Measurements from ENCODE around the gene C4BPA. TPM values are rescaled to one million over a fixed set of nuclear protein-coding genes. Genes with fewer than 3 reads are reported as not detected.

The C4BPA gene
- total and polyA plus RNA-seq, 9 of the 15 experiments (the other 6 are each of a cell fraction or from before 2014, with no cell fraction given), result 0.04 to 0.22 (median 0.11) TPM; not detected in 3

DNA sequence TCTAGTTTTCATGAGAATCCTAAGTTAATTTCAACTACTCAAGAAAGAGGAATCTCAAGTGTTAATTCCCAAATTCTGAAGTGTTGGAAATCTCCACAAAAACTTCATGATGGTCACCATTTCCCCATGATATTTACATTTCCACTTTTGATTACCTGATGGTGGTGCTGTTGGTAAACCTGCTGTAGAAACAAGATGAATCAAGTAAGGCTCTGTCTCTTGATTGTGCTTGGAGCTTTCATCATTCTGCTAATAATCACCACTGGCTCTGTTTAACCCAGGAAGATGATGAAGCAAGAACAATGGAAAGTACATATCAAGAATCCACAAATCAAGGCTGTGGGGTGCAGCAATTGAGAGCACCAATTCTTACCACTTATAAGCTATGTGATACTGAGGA lies 77.8 kb downstream of the C4BPA start (continued):
- TF ChIP-seq, protein P1, sequence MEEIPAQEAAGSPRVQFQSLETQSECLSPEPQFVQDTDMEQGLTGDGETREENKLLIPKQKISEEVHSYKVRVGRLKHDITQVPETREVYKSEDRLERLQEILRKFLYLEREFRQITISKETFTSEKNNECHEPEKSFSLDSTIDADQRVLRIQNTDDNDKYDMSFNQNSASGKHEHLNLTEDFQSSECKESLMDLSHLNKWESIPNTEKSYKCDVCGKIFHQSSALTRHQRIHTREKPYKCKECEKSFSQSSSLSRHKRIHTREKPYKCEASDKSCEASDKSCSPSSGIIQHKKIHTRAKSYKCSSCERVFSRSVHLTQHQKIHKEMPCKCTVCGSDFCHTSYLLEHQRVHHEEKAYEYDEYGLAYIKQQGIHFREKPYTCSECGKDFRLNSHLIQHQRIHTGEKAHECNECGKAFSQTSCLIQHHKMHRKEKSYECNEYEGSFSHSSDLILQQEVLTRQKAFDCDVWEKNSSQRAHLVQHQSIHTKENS (CRISPR knock-in tag; IDR thresholded peaks at IDR 0.05), result no peak
- no peak for TF ChIP-seq SRSF3 (IDR thresholded peaks at IDR 0.05; ENCODE audit: insufficient read depth, low read length)
- no peak for TF ChIP-seq HCFC1 (IDR thresholded peaks at IDR 0.05; ENCODE audit: low read depth, low read length)
- TF ChIP-seq, protein P2, sequence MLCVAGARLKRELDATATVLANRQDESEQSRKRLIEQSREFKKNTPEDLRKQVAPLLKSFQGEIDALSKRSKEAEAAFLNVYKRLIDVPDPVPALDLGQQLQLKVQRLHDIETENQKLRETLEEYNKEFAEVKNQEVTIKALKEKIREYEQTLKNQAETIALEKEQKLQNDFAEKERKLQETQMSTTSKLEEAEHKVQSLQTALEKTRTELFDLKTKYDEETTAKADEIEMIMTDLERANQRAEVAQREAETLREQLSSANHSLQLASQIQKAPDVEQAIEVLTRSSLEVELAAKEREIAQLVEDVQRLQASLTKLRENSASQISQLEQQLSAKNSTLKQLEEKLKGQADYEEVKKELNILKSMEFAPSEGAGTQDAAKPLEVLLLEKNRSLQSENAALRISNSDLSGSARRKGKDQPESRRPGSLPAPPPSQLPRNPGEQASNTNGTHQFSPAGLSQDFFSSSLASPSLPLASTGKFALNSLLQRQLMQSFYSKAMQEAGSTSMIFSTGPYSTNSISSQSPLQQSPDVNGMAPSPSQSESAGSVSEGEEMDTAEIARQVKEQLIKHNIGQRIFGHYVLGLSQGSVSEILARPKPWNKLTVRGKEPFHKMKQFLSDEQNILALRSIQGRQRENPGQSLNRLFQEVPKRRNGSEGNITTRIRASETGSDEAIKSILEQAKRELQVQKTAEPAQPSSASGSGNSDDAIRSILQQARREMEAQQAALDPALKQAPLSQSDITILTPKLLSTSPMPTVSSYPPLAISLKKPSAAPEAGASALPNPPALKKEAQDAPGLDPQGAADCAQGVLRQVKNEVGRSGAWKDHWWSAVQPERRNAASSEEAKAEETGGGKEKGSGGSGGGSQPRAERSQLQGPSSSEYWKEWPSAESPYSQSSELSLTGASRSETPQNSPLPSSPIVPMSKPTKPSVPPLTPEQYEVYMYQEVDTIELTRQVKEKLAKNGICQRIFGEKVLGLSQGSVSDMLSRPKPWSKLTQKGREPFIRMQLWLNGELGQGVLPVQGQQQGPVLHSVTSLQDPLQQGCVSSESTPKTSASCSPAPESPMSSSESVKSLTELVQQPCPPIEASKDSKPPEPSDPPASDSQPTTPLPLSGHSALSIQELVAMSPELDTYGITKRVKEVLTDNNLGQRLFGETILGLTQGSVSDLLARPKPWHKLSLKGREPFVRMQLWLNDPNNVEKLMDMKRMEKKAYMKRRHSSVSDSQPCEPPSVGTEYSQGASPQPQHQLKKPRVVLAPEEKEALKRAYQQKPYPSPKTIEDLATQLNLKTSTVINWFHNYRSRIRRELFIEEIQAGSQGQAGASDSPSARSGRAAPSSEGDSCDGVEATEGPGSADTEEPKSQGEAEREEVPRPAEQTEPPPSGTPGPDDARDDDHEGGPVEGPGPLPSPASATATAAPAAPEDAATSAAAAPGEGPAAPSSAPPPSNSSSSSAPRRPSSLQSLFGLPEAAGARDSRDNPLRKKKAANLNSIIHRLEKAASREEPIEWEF (CRISPR knock-in tag; IDR thresholded peaks at IDR 0.05), result no peak
- TF ChIP-seq CREB1 (IDR thresholded peaks at IDR 0.05), result no peak
- TF ChIP-seq CREB1 (CRISPR knock-in tag; IDR thresholded peaks at IDR 0.05), result no peak
- TF ChIP-seq ZNF41 (CRISPR knock-in tag; conservative IDR thresholded peaks at IDR 0.05), result no peak
- no peak for TF ChIP-seq ZNF263 (CRISPR knock-in tag; IDR thresholded peaks at IDR 0.05; ENCODE audit: borderline replicate concordance)
- no peak for TF ChIP-seq FOXO4 (CRISPR knock-in tag; IDR thresholded peaks at IDR 0.05)
- no peak for TF ChIP-seq CHAMP1 (IDR thresholded peaks at IDR 0.05)
- no peak for TF ChIP-seq ZNF408 (CRISPR knock-in tag; IDR thresholded peaks at IDR 0.05; ENCODE audit: low read depth)

Data from K562 (cell line).